ENCODE data around the gene SUCNR1.

Gene SUCNR1

DNA sequence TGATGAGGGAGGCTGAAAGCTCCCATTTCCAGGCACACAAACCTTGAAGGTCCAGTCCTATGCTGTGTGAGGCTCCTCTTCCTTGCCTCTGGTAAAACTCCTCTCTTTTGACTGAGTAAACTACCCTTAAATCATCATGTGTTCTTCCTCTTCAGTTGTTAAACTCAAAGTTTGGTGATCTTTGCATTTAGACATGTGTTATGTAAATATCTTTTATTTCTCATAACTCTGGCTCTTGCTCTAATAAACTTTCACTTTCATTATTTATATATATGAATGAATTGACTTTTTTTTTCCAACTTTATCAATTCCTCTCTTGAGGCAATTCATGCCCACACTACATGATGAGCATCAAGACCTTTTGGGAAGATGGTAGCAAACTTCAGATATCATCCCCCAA is 26.6 kb downstream of the SUCNR1 start:
- TF ChIP-seq, protein P1, sequence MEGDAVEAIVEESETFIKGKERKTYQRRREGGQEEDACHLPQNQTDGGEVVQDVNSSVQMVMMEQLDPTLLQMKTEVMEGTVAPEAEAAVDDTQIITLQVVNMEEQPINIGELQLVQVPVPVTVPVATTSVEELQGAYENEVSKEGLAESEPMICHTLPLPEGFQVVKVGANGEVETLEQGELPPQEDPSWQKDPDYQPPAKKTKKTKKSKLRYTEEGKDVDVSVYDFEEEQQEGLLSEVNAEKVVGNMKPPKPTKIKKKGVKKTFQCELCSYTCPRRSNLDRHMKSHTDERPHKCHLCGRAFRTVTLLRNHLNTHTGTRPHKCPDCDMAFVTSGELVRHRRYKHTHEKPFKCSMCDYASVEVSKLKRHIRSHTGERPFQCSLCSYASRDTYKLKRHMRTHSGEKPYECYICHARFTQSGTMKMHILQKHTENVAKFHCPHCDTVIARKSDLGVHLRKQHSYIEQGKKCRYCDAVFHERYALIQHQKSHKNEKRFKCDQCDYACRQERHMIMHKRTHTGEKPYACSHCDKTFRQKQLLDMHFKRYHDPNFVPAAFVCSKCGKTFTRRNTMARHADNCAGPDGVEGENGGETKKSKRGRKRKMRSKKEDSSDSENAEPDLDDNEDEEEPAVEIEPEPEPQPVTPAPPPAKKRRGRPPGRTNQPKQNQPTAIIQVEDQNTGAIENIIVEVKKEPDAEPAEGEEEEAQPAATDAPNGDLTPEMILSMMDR (IDR thresholded peaks at IDR 0.05), result no peak
- Histone ChIP-seq H3K36me3 (ENCODE audit: control insufficient read depth, insufficient read depth, low read length) (no peaks in the 10 kb centered on the region), H3K9ac (no peak overlapping the region), H3K27ac (no peak overlapping the region), H3K4me1 (no peaks in the 10 kb centered on the region), H2AFZ (no peak overlapping the region), H3K9me3 (ENCODE audit: control insufficient read depth, low read length) (no peaks in the 10 kb centered on the region), H3K27me3 (ENCODE audit: control insufficient read depth, insufficient read depth, low read length) (no peaks in the 10 kb centered on the region), H3K4me2 (ENCODE audit: low read length) (no peak overlapping the region), H3K79me2 (no peaks in the 10 kb centered on the region), H3K4me3 (ENCODE audit: low read depth, low read length) (no peak overlapping the region)

DNA sequence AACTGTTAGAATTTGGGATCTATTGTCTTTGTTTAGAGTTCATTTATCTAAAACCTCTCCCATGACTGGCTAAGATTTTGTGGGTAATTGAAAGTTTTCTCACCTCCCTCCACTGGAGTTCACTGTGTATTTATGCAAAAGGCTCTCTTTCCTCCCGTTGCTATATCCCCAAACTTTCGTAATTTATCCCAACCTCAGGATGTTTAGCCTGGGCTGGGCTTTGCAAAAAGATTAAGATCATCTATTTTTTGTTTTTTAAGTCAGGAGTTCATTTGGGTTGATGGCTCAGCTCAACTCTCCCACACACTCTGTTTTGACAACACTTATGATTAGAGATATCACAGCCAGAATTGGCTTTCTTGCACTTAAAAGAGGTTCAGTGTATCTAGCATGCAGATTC is 27.0 kb downstream of the SUCNR1 start:
- Histone ChIP-seq H3K27ac (no peak overlapping the region), H3K27me3 (ENCODE audit: control insufficient read depth, insufficient read depth, low read length) (no peaks in the 10 kb centered on the region), H3K79me2 (no peaks in the 10 kb centered on the region), H2AFZ (no peak overlapping the region), H3K4me3 (ENCODE audit: low read depth, low read length) (no peak overlapping the region), H3K36me3 (ENCODE audit: control insufficient read depth, insufficient read depth, low read length) (no peaks in the 10 kb centered on the region), H3K4me2 (ENCODE audit: low read length) (no peak overlapping the region), H3K4me1 (no peaks in the 10 kb centered on the region), H3K9me3 (ENCODE audit: control insufficient read depth, low read length) (no peaks in the 10 kb centered on the region), H3K9ac (no peak overlapping the region)
- TF ChIP-seq, protein P1 (IDR thresholded peaks at IDR 0.05), result no peak

DNA sequence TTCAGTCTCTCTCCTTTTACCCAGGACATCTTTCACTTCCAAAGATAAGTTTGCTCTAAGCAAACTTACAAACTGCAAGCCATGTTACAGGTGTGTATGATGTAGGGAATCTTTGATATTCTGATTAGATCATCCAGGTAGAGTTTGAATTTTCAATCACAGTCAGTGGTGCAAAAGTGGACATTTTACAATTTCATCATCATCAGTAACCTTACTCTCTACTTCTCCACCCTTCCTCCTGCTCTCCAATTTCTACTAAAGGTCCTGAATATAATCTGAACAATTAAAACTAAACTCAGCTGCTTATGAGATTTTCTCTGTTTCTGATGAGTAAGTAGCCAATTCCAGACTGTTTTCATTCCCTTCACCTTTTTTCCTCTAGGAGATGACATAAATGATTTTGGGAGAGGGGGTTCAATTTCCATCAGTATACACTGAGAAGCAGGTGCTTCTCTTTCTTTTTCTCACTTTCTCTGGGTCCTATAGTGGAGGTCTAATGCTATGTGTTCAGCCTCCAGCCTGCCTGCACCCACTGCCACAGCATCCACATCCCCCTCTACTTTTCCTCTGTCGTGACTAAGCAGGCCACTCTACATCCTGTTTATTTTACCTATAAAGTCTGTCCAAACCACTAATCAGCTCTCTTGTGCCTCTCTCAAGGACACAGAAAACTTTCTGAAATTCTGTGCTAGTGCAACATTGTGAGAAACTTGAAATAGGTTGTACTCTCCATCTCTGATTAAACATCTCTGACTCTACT is 27.6 kb downstream of the SUCNR1 start:
- H3K9me3 ChIP-seq (ENCODE audit: control insufficient read depth, low read length), result no peaks in the 10 kb centered on the region
- no peaks in the 10 kb centered on the region for H3K27me3 ChIP-seq (ENCODE audit: control insufficient read depth, insufficient read depth, low read length)
- H3K9ac ChIP-seq, result no peak overlapping the region
- TF ChIP-seq, protein P1 (IDR thresholded peaks at IDR 0.05), result no peak
- H3K4me1 ChIP-seq, result no peaks in the 10 kb centered on the region
- peak overlapping the region; percentile 5 for H2AFZ ChIP-seq
- no peaks in the 10 kb centered on the region for H3K36me3 ChIP-seq (ENCODE audit: control insufficient read depth, insufficient read depth, low read length)
- no peaks in the 10 kb centered on the region for H3K79me2 ChIP-seq
- H3K4me3 ChIP-seq (ENCODE audit: low read depth, low read length), result no peak overlapping the region
- no peak overlapping the region for H3K4me2 ChIP-seq (ENCODE audit: low read length)
- H3K27ac ChIP-seq, result no peak overlapping the region

DNA sequence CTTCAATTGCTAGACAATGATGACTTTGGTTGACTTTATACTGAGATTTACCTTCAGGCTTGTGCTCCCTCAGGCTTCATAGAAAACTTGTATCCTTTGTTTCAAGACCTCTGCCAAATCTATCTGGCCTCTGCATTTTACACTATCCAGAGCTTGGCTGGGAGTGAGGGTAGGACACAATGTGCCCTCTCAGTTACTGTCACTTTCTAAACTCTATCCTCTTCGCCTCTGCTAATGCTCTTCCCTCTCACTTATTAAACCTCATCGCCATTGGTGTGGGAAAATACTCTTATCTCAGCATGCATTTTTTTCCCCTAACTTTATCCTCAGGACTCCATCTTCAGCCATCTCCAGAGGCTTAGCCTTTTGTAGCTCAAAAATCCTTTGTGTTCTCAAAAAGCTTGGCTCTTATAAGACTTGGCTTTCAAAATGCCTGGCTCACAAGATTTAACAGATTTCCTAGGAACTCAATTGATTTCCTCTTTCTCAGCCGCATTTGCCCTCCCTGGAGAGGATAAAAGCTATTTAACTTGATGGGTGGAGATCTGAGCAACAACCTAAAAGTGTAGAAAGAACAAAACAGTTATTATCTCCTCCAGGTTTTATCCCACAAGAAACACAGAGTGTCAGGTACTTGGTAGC is 28.3 kb downstream of the SUCNR1 start:
- TF ChIP-seq, protein P1 (IDR thresholded peaks at IDR 0.05), result no peak
- Histone ChIP-seq H3K4me2 (ENCODE audit: low read length) (no peak overlapping the region), H3K9me3 (ENCODE audit: control insufficient read depth, low read length) (no peaks in the 10 kb centered on the region), H3K36me3 (ENCODE audit: control insufficient read depth, insufficient read depth, low read length) (no peaks in the 10 kb centered on the region), H2AFZ (no peak overlapping the region), H3K4me3 (ENCODE audit: low read depth, low read length) (no peak overlapping the region), H3K27ac (no peak overlapping the region), H3K9ac (no peak overlapping the region), H3K79me2 (no peaks in the 10 kb centered on the region), H3K27me3 (ENCODE audit: control insufficient read depth, insufficient read depth, low read length) (no peaks in the 10 kb centered on the region), H3K4me1 (no peaks in the 10 kb centered on the region)
